ENCODE data around the gene DDO. TPM values are rescaled to one million over a fixed set of nuclear protein-coding genes. Genes with fewer than 3 reads are reported as not detected.

Gene DDO
- polyA plus RNA-seq (2013, experiment 1 of 2; ENCODE audit: insufficient read length) = not detected
- polyA plus RNA-seq (2013, experiment 2 of 2; ENCODE audit: insufficient read length) = not detected

- no peak for DNase-seq
Measured at GRCh38 chr6:110415086-110415916, at the start of gene DDO. DDO (minus strand) TSS chr6:110415575; CDS start chr6:110413462, 2,113 bp downstream.

DNA sequence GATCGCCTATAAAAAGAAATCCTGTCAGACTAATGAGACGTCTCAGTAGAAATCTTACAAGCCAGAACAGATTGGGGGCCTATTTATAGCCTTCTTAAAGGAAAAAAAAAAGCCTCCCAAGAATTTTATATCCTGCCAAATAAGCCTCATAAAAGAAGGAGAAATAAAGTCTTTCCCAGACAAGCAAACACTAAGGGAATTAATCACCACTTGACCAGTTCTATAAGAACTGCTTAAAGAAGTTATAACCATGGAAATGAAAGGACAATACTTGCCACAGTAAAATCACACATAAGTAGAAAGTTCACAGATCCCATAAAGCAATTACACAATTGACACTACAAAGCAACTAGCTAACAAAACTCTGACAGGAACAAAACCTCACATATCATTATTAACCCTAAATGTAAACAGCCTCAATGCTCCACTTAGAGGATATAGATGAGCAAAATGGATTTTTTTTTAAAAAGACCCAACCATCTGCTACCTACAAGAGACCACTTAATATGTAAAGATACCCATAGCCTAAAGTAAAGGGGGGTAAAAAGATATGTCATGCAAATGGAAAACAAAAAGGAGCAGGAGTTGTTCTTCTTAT lies 47.6 kb upstream of the DDO start:
- no peak for DNase-seq

- no peak for DNase-seq
Measured at GRCh38 chr6:110461376-110461775, 46.0 kb upstream of the DDO start.

DNA sequence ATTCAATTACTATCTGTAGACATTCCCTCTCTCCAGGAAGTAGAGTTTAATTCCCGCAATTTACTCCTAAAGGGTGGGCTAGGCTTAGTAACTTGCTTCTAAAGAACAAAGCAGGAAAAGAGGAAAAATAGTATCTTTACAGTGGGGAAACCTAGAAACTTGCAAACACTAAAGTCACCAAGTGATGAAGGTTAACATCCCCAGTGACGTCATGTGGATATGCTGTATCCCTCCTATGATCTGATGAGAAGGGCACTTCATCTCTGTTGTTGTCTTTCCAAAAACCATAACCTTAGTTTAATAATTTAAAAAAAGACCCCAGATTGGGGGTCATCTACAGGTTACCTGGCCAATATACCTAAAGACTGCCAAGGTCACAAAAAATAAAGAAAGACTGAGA lies 43.8 kb upstream of the DDO start:
- DNase-seq = no peak

DNA sequence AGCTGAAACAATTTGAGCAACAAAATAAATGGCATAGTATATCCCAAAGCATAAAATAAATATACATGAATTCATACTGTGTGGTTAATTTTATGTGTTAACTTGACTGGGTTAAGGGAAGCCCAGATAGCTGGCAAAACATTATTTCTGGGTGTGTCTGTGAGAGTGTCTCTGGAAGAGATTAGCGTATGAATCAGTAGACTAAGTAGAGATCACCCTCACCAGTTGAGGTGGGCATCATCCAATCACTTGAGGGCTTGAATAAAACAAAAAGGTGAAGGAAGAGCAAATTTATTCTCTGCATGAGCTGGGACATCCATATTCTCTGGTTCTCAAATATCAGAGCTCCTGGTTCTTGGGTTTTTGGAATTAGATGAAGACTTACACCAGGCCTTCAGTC lies 43.1 kb upstream of the DDO start:
- DNase-seq = no peak

DNA sequence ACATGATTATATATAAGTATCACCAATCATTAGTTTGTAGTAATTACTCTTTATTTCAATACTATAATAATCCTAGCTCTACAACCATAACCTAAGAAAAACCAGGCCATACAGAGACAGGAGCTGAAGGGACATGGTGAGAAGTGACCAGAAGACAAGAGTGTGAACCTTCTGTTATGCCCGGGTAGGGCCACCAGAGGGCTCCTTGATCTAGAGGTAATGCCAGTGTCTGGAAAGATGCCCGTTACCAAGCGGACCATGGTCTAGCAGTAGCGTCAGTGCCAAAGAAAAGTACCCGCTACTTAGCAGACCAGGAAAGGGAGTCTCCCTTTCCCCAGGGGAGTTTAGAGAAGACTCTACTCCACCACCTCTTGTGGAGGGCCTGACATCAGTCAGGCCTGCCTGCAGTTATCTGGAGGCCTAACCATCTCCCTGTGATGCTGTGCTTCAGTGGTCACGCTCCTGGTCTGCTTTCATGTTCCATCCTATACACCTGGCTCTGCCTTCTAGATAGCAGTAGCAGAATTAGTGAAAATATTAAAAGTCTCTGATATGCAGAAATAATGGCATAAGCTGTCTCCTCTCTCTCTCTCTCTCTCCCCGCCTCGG lies 42.3 kb upstream of the DDO start:
- DNase-seq = peak; percentile 25

- no peak for DNase-seq
Measured at GRCh38 chr6:110456694-110457093, 41.3 kb upstream of the DDO start.

DNA sequence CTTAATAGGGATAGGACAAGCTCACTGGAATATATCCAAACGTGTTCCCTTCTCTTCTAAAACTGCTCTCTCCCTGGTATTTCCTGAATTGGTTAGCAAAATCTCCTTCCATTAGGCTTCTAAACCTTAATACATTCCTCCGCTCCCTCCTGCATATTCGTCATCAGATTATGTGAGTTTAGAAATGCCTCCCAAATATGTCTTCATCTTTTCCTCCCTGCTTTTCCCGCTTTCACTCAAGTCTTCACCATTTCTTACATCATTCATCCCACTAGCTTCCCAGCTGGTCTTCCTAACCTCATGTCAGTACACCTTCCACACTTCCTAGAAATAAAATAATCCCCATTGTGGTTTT lies 34.1 kb upstream of the DDO start:
- no peak for DNase-seq

DNA sequence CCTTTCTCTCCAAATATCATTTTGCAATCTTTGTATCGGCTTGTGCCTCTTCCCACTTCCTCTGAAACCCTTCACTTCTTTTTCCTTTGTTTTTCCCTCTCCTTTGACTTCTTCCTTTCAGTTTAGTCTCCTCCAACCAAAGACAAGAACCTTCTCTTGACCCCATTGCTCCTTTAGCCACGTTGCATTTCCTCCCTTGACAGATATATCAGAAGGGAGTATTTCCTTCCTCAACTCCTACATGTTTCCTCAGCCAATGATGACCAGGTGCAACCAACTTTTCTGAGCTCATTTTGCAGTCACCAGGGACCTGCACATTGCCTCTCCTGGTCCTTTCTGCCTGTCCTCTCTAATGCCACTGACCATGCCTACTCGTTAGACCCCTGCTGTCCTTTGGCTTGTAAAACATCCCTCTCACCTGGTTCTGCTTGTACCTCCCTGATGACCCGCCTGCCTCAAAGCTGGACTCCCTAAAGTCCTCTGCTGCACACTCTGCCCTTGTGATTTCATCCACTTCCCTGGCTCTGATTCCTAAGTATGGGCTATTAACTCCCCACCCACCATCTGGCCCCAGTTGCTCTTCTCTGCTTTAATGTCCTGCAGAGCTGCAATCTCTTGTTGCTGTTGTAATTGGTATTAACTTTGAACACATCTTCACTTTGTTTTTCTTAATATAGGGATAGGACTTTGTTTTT lies 33.6 kb upstream of the DDO start:
- no peak for DNase-seq

DNA sequence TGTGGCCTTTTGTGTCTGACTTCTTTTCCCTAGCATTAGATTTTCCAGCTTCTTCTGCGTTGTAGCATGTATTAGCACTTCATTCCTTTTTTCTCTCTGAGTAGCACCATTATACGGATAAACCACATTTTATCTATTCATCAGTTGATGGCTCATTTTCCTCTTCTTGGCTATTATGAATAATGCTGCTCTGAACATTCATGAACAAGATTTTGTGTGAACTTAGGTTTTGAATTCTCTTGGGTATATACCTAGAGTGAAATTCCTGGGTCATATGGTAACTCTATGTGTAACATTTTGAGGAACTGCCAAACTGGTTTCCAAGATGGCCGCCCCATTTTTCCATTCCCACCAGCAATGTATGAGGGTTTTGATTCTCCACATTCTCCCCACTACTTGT lies 32.4 kb upstream of the DDO start:
- no peak for DNase-seq

DNA sequence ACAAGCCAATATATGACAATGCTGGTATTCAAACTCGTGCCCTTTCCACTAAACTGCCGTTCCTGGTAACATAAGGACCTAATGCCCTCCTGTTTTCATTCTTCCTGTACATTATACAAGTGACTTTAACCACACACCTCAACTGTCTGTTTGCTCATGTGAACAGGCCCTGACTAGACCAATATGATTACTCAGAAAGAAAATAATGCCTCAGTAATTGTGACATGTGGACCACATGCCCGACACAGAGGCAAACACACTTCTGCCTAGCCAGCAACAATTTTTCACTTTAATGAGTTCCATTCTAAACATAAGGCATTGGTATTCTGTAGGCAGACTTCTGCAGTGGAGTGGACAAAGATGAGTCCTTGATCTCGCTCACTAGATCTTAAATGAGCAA lies 31.0 kb upstream of the DDO start:
- DNase-seq = no peak

DNA sequence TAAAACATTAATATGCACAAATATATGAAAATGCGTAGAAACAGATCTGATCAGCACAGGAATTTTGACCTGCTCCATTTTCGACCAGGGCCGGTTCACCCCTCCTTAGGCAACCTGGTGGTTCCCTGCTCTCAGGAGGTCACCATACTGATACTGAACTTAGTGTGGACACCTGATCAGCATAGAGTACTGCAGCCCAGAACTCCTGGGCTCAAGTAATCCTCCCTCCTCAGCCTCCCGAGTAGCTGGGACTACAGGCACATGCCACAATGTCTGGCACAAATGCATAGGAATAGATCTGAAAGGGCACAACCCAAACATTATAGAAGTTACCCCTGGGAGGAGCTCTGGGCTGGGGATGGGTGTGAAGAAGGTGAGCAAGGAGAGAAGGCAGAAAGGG lies 24.7 kb upstream of the DDO start:
- DNase-seq = no peak

- DNase-seq = no peak
Measured at GRCh38 chr6:110439356-110439755, 24.0 kb upstream of the DDO start.

DNA sequence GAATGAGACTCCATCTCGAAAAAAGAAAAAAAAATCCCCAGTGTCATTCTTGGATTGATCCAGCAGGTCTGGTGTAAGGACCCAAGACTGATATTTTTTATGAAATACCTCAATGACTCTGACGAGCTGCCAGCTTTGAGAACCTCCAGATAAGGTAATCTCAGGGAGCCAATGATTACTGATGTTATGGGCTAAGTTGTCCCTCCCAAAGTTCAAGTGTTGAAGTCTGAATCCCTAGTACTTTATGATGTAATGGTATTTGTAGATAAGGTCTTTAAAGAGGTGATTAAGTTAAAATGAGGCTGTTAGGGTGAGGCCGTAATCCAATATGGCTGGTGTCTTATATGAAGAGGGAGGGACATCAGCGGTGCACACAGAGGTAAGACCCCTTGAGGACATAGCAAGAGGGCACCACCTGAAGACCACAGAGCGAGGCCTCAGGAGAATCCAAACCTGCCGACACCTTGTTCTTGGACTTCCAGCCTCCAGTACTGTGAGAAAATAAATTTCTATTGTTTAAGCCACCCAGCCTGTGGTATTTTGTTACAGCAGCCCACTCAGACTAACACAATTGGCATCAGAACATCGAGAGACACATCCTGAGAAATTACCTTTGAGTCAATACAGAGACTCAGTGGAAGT lies 19.7 kb upstream of the DDO start:
- DNase-seq = no peak

GRCh38 chr6:110432285-110432900 lies 17.0 kb upstream of the DDO start:
- no peak for DNase-seq

DNA sequence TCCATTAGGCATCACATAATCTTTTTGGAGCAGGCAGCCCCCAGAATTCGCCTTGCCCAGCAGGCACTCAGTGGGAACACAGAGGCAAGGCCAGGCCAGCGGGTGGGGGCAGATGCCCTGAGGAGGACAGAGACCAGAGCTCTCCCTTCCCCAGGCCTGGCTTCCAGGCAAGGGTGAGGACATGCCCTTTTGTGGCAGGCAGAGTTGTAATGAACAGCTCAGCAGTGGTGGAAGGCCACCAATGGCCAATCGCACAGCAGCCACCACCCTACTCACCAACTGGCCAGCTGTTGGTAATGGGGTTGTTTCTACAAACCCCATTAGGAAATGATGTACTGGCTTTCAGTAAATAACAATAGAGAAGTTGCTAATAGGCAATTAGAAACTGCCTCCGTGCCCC lies 15.4 kb upstream of the DDO start:
- no peak for DNase-seq

- no peak for DNase-seq
Measured at GRCh38 chr6:110430236-110430635, 14.9 kb upstream of the DDO start.

DNA sequence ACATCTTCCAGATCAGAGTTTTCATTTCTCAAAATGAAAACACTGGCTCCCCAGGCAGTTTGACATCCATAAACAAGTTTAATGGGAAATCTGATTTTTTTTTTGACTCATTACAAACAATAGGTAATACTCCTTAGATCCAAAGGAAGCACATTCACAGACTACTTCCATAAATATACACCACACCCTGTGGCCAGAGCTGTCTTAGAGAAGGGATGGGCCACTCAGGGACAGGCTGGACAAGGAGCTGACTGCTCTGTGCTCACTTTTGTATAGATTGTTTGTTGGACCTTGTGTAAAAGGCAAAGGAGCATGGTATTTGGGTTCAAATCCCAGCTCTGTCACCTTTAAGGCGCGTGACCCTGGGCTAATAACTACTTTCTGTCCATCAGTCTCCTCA lies 12.8 kb upstream of the DDO start:
- DNase-seq = no peak

- no peak for DNase-seq
Measured at GRCh38 chr6:110425816-110426215, 10.4 kb upstream of the DDO start.

DNA sequence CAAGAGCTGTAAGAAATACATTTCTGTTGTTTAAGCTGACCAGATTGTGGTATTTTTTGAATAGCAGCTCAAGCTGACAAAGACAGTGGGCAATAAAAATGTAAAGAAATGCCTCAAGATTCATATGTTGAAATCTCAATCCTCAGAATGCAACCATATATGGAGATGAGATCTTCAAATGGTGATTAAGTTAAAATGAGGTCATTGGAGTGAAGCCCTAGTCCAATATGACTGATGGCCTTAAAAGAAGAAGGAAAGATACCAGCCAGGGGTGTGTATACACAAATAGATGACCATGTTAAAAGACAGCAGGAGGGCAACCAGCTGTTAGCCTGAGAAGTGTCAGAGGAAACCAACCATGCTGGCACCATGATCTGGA lies 7.1 kb upstream of the DDO start:
- peak; percentile 68 for DNase-seq

- no peak for DNase-seq
Measured at GRCh38 chr6:110421749-110422443, 6.5 kb upstream of the DDO start.
